Heart left ventricle (tissue), 13 donors: ENCODE data around the gene PHF2.

Experiments
- CTCF ChIP-seq, 12 donors: fragments of 200-600 bp; sonication (generic) in 4 of 12; IDR thresholded peaks; one replicate each; pipeline versions ENCODE4 v1.5.0 to v1.8.0; 2018 to 2022; ENCODE audit warnings: antibody characterized with exemption in 12 of 12, mild to moderate bottlenecking in 5 of 12
- POLR2A ChIP-seq, 2 donors: fragments of 450-650 bp; IDR thresholded peaks; one replicate each; pipeline ENCODE4 v1.6.1; 2017; ENCODE audit warnings: antibody characterized with exemption in 2 of 2, mild to moderate bottlenecking in 2 of 2, moderate library complexity in 2 of 2
- donor health status: ischemic (EF 13 %, LVEDD 7.1; RV severe dilation, severe dysfunction).
- donor health status: DM: no; HTN: yes; CAD: no.
- donor health status: DM: no; HTN: no; CAD: no.
- donor health status: ischemic (EF 25% LVEDD 6.9; RV normal size, moderate dysfunction).
- donor health status: ischemic (EF 25% LVEDD 5.7; RV mildly dilated, moderate dysfunction).
- donor health status: ischemic (EF 35%, LVEDD 5.7; RV mildly dilated, moderate dysfunction).
- donor health status: nonischemic (EF 11% LVEDD 7.7; RV severe dilation, severe dysfunction).
- donor health status: DM: yes; HTN: yes; CAD: no.
- donor health status: PGD.
- donor health status: ischemic (EF 29% LVEDD 5.4; RV normal size, mild dysfunction).
- donor health status: nonischemic (EF 23%, LVEDD 6.1; RV moderate dilation, normal function).

DNA sequence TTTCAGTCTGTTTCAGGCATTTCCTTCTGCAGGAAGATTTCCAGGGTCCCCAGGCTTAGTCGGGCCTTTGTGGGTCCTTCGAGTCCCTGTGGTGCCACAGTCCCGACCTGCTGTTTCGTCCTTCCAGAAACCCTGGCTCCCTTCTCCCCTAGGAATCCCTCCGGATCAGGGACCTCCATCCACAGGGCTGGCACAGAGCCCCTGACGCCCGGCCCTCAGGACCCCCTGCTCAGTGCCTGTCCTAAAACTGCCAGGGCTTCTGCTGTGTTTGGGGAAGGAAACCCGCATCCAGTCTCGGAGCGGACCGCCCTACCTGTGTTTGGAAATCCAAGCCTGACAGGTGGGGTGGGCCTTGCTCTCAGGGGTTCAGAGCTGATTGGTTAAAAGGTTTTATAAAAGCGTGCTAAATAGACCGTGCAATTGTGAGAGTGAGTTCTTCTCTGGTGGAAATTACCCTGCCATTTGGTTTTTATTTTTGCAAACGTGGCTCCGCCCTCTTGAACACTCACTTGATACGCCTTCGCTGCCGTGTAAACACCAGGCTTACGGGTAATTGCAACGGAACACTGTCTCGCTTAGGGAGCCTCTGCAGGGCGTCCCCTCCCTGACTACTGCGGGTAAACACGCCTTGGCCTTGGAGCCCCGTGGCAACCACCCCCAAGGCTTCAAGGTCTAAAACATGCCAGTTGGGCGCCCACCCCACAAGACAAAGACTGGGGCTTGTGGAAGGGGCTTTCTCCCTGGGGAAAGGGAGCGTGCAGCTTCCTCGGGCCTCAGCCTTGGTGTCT, 121.2 kb downstream of the PHF2 start:
- TF ChIP-seq CTCF (IDR thresholded peaks at IDR 0.05): no peak
- TF ChIP-seq POLR2A (IDR thresholded peaks at IDR 0.05): no peak
